Measurements from ENCODE around the gene DHX36.

Gene DHX36

DNA sequence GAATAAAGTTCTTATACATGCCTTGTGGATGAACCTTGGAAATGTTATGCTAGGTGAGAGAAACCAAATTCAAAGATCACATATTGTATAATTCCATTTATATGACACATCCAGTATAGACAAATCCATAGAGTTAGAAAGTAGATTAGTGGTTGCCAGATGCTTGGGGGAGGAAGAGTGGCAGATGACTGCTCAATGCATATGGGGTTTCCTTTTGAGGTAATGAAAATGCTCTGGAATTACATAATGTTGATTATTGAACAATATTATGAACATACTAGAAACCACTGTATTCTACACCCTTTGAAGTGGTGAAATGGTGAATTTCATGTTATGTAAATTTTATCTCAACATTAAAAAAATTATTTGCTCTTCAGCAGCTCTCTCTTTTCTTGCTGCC is 100.8 kb downstream of the DHX36 start:
- DNase-seq = no peak
